HG03378 (cell line): ENCODE measurements around the gene KLK13.

ENCODE experiments used
- ATAC-seq: cut with Tn5 transposase; IDR thresholded peaks from one replicate; pipeline ENCODE4 v1.9.1; 2021; ENCODE audit warnings: mild to moderate bottlenecking, moderate library complexity; ENCODE audit not compliant: unreplicated experiment

Gene KLK13, protein sequence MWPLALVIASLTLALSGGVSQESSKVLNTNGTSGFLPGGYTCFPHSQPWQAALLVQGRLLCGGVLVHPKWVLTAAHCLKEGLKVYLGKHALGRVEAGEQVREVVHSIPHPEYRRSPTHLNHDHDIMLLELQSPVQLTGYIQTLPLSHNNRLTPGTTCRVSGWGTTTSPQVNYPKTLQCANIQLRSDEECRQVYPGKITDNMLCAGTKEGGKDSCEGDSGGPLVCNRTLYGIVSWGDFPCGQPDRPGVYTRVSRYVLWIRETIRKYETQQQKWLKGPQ

DNA sequence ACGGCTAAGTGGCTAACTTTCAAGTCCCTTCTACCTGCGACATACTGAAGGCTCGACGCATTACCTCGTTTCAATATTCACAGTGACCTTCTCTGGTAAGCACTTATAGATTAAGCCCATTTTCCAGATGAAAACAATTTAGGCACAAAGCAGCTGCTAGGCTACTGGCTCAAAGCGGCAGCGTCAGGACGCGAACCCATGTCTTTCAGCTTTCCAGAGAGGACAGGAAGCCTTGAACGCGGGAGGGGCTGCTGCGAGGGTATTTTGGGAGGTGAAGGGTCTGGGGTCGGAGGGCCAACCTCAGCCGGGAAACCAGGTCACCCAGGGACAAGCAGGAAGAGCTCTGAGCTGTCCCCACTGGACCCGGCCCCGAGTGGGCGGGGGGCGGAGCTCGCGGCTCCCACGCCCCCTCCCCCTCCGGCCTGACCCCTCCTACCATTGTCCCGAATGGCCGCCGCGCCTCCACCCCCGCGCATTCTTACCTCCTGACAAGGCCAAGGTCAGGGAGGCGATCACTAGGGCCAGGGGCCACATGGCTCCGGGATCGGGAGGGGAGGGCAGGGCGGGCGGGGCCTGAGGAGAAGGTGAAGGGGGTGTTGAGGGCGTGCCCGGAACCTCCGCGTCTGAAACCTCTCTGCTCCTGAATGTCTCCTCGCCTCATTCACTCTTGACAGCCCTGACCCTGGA lies at the start of gene KLK13:
TSS of gene KLK13 (minus strand) at position 559 of the 687 bp plus-strand sequence. CDS start at position 534, 25 bp downstream.
- ATAC-seq: no peak

DNA sequence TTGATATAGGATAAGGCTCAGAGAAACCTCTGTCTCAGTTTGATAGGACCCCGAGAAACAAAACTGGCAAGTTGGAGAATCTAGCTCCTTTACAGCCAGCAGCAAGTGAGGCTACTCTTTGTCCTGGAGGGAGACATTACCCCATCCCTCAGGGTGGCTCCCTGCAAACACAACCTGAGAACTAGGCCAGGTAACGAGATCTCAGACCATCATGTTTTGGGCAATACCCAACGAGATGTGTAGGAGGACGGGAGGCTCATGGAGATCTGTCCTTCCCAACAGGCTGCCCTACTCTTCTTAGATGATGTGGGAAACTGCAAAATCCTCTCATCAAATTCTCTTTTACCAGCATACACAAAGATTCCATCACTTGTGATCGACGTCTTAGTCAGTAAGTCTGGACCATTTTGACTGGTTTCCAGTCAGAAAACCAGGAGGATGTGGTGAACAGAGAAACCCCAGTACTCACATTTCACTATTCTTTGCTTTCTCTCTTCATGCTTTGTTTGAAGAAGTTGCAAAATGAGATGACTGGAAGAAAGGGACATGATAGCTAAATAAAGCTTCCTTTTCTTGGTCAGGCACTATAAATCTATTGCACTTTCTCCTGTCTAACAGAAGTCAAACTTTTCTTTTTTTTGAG lies 49.3 kb upstream of the KLK13 start:
- ATAC-seq: no peak

DNA sequence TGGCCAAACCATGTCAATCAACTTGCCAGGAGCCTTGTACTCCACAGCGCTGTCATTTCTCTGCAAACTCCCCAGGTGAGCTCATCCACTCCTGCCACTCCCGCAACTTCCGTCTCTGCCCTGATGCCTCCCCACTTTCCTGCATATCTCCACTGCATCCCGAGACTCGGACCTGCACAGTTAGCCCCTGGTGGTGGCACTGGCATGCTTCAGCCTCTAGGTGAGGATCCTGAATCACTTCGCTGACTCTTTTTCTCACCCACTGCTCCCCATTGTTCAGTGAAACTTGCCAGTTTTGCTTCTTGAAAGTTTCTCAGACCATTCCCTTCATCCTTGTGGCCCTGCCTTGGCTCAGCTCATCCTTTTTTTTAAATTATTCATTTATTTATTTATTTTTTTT lies 46.7 kb upstream of the KLK13 start:
- ATAC-seq: no peak

DNA sequence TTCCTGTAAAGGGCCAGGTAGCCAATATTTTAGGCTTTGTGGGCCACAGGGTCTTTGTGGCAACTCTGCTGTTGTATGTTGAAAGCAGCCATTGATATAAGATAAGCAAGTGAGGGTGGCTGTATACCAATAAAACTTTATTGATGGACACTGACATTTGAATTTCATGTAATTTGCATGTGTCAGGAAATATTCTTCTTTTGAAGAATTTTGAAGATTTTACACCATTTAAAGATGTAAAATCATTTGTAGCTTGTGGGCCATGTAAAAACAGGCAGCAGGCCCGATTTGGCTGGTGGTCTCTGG lies 45.7 kb upstream of the KLK13 start:
- no peak for ATAC-seq

DNA sequence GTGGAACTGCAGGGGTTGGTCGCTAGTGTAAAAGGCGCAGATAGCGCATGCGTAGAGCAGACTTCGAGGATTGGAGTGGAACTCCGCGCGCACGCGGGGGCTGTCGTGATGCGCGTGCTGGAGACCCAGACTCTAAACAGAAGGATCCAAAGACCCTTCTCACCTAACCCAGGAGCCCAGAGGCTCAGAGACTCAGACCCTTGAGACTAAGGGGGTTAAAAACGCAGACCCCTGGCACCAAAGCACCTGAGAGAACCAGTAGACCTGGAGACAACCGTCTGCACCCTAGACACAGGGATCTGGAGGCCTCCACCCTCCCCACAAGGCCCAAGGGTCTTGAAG lies 43.9 kb upstream of the KLK13 start:
- ATAC-seq: peak; percentile 27

DNA sequence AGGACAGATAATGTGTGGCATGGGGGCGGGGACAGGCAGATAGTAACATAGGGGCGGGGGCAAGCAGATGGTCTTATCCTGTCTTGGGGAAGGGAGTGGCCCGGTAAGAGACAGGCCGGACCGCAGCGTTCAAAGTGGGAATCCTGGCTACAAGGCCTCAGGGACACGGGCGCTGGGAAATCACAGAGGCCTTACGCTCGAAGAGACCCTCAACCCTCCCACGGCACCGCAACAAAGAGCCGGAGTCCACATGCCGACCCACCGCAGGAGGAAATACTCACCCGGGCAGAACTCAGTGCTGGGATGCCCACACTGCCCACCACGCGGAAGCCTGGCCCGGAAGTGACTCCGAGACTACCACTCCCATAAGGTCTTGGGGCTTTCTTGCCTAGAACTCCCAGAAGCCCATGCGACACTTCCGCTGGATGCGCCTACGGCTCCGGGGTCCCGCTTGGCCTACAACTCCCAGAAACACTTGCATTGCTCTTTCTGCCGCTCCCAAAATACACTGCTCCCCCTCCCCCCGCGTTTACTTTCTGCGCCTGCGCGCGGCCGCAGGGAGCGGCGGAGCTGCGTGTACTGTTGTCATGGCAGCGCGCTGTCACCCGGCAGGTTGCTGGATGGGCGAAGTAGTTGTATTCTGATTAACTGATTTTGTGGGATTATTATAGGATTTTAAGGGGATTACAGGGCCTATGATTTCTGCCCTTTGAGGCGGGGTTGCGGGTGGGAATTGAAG lies 43.3 kb upstream of the KLK13 start, which contains the start of gene CTU1:
TSS of gene CTU1 (minus strand) at position 344 of the 739 bp plus-strand sequence. CDS start 3,840 bp downstream, outside the sequence.
- peak; percentile 87 for ATAC-seq

DNA sequence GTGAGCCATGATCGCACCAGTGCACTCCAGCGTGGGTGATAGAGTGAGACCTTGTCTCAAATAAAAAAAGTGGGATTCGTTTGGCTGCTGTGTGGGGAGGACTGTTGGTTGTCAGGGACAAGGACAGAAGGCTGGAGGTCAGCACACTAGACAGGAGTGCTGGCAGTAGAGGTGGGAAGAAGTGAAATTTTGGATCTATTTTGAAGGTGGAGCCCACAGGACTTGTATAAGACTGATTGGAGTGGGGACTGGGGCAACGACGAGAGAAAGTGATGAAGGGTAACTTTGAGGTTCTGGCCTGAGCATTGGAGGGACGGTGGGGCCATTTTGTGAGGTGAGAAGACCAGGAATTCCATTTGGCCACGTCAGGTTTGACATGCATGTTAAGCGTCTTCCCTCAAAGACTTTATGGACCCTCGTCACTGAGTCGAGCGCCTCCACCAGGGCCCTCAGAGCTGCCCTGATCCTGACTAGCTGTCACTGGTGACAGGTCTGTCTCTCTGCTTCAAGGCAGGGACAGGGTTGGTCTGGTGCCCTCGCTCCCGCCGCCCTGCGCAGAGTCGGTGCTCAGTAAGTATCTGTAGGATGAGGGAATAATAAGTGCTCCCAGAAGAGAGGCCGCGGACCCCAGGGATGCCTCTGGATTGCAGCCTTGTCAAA lies 42.6 kb upstream of the KLK13 start:
- ATAC-seq: no peak

DNA sequence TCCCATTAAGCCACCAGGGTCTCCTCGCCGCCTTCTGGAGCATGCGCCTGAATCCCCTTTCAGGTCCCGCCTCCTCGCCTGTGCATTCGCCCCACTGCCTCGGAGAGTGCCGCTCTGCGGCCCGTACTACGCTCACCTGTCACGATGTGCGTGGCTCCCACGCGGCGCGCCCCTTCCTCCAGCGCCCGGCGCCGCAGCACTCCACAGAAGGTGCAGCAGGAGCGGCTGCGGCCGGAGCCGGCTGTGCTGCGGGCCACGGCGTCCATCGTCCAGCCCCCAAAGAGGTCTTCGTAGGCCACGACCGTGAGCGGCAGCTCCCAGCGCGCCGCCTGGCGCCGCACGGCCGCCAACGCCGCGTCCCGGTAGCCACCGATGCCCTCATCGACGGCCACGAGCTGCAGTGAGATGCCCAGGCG lies 39.0 kb upstream of the KLK13 start:
- ATAC-seq: no peak

DNA sequence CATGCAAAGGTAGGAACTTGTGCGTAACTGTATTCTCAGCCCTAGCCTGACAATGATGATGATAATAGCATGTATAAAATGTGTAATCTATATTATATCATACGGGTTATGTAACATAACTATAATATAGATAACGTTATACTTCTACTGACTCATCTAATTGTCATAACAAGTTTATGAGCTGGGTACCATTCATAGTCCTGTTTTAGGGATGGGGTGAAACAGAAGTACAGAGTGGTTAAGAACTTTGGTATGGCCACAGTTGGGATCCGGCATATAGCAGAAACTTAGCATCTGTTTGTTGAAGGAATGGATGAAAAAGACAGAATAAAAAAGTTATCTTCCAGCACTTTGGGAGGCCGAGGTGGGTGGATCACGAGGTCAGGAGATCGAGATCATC lies 38.1 kb upstream of the KLK13 start:
- ATAC-seq: no peak

DNA sequence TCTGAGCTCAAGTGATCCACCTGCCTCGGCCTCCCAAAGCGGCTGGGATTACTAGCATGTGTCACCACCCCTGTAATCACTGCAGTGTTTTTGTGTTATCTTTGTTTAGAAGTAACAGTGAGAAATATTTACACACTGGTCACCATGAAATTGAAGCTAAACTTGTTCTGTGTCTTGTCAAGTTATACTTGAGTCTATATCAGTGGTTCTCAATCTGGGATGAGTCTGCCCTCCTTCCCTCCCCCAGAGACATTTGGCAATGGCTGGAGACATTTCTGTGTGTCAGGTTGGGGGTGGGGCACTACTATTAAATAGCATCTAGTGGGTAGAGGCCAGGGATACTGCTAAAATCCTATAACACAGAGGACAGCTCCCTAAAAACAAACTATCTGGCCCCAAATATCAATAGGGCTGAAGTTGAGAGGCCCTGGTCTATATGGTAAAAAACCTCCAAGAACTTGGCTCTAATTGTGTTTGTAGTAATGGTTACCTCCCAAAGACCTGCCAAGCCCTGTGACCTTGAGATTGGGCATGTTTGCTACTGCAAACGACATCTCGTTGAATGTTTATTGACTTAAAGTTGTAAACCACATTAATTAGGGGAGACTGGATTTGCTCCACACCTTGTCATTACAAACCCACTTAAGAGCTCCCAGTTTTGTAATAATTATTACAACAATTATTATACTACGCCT lies 36.4 kb upstream of the KLK13 start:
- no peak for ATAC-seq

DNA sequence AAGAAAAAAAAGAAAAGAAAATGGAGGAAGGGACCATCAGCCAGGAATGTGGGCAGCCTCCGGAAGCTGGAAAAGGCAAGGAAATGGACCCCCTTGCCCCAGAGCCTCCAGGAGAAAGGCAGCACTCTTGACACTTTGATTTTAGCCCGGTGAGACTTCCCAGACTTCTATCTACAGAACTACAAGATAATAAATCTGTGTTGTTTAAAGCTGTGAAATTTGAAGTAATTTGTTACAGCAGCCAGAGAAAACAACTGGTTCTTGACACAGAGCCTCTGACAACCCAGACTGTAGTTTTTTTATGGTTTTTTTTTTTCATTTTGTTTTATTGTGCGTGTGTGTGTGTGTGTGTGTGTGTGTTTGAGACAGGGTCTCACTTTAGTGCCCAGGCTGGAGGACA lies 35.7 kb upstream of the KLK13 start:
- no peak for ATAC-seq

DNA sequence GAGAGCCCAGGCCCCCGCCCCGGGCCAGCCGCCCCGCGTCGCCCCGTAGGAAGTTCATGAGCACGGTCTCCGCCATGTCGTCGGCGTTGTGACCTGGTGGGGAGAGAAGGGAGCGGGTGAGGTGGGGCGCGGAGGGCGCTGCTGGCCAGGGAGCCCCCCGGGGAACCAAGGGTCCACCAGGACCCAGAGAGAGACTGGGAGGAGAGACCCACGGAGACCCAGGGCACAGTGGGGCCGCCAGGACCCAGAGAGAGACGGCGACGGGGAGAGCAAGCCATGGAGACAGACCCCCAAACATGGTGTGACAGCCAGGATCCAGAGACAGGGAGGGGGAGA lies 34.1 kb upstream of the KLK13 start:
- no peak for ATAC-seq

DNA sequence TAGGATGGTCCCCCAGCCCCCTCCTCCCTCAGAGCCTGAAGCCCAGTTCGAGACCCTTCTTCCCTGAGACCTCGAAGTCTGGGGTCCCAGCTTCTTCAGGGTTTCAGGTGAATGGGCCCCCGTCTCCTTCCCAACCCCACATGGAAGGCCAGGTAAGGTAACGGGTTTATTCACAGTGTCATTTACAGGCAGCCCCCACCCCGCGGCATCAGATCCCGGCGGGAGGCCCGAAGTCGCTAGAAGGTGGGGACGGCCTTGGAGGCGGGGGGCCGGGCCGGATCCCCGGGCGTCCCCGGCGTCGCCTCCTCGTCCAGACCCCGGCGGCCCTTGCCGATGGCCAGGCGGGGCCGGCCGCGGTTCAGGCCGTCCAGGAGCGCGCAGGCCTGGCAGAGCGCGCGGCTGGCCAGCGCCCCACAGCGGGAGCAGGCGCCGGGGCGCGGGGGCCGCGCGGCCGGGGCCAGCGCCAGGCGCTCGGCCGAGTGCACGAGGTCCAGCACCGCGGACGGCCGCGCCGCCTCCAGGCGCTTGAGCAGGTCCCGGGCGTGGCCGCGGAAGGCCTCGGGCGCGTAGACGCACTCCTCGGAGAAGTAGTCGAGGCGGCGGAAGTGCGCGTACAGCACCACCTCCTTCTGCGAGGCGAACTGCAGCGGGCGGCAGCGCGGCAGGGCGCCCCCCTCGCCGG lies 33.6 kb upstream of the KLK13 start:
- no peak for ATAC-seq

DNA sequence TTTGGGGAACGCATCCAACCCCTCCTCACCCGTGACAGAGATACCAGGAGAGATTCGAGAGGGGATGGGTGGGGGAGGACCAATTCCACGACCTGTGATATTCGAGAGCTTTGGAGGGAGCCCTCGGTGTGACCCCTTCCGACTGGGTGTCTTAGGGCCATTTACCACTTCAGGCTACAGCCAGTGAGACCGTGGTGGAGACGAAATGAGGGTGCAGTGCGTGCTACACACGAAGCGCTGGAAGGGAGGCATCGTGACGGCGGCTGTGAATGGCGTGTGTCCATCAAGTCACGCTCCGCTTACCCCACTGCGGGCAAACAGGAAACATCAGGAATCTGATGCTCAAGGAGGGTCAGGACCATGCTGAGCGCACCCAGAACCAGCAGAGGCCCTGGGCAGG lies 32.9 kb upstream of the KLK13 start:
- no peak for ATAC-seq

DNA sequence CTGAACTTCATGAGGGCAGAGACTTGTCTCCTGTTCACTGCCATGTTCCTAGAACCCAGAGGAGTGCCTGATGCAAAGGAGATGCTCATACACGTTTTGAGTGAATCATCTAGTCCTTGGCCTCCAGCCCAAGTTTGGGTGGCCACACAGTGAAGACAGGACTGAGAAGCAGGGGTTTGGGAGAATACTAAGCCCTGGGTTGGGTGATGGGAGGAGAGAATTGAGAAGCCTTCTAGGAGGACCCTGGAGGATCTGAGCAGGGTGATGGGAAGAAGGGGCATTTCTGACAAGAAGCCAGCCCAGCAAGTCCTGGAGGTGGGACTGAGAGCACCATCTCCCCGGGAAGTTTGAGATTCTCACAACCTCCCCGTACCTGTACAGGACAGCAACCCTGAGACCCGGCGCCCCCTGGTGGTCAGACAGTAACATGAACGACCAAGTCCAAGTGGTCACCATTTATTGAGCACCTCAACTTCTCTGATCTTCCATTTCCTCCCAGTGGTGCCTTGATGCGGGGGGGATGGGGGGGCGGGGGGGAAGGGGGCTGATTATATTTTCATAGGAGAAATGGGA lies 32.4 kb upstream of the KLK13 start:
- no peak for ATAC-seq

DNA sequence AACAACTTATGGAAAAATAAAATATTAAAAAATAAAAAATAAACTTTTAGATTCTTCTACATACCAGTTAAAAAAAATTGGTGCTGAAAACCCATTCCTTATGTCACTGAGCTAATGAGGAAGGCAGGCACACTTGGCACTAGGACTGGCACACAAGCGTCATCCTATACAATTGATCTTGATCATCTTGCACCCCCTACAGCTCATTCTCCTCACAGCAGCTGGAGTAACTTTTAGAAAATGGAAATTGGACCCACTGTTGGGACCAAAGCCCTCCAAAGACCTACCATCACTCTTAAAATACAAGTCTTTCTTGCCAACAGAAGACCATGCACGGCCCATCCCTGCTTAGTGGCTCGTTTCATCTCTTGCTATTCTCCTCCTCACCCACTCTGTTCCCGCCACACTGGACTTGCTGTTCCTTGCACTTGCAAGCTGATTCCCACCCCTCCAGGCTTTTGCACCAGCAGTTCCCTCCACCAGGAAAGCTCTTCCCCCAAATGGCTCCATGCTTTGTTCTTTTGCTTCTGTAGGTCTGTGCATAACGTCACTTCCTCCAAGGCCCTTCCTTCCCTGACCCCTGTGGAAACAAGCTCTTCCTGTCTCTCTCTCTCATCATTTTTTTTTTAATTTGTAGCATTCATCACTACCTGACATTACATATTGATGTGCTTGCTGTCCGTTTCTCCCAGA lies 31.7 kb upstream of the KLK13 start:
- no peak for ATAC-seq

DNA sequence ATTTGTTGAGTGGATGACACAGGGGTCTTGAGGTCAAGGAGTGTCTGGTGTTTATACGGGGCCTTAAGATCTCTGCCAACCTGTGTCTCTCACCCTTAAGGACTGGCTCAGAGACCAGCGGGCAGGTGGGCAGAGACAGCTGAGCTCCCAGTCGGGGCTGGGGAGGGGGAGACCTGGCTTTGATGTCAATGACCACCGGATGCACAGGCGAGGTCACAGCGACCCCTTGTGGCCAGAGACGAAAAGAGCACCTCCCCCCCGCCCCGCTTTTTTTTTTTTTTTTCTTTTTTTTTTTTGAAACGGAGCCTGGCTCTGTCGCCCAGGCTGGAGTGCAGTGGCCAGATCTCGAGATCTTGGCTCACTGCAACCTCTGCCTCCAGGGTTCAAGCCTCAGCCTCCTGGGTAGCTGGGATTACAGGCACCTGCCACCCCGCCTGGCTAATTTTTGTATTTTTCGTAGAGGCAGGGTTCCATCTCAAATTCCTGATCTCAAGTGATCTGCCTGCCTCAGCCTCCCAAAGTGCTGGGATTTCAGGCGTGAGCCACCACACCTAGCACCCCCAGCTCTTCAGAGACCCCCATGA lies 29.9 kb upstream of the KLK13 start:
- no peak for ATAC-seq

DNA sequence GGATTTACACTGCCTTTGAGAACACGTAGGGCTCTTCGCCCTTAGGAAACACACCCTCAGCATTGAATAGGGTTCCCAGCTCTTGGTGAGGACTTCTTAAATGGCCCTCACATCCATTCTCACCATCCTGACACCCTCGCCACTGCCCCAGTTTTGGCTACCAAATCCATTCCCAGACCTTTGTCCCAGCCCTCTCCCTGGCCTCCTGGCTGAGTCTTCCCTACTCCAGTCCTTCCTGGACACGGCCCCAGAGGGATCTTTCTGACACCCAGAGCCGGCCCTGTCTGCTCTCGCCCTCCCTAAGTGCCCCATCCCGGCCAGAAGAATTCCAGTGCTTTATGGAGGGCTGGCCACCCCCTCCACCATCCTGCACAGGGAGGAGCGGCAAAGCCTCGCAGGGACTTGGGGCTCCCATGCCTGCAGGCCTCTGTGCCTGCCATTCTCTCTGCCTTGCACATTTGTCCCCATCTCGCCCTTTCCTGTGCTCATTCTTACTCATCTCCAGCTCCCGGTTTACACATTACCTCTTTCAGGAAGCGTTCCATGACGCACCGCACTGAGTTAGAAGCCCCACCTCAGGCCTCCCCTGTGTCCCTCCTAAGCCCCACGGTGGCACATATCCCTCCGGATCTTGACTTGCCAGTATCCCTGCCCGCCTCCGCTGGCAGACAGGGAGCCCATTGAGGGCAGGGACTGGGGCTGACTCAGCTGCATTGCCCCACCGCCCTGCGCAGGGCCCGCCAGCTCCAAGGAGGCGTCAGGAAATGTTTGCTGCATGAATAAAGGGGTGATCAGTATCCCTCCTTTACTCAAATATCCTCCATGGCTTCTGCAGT lies 28.8 kb upstream of the KLK13 start:
- ATAC-seq: no peak
